ENCODE data around the gene TXNDC12. TPM values are rescaled to one million over a fixed set of nuclear protein-coding genes. Genes with fewer than 3 reads are reported as not detected.

Gene TXNDC12
- total RNA-seq, 2 donors from 2014 or later: 25.7 to 38.7 TPM

- H3K27me3 ChIP-seq: no peaks in the 10 kb centered on the region
- peaks cover 24% of the 10 kb centered on the region for H3K4me1 ChIP-seq
- WGBS, 2 donors: 38 to 42% methylated on average over 9 of the region's 9 CpGs
- no peak overlapping the region for H3K27ac ChIP-seq
- peak; percentile 60 to 89 (median 70) for DNase-seq
- H3K9me3 ChIP-seq: no peaks in the 10 kb centered on the region
- no peak overlapping the region for H3K4me3 ChIP-seq
- no peaks in the 10 kb centered on the region for H3K36me3 ChIP-seq (replicated peaks in 1 of 2; ENCODE audit: insufficient read depth in 1 of 2, low read depth in 2 of 2)
- TF ChIP-seq CTCF (IDR thresholded peaks at IDR 0.05) (peak; percentile 85 to 97 (median 96)), POLR2A (IDR thresholded peaks at IDR 0.05) (no peak)
- ATAC-seq: peak; percentile 95
- intact Hi-C loops (cut with DNase I): loop anchor here (5.0 kb wide), 1 partner anchor 105 kb away; no protein-coding TSS in a partner anchor
Measured at GRCh38 chr1:52002038-52002917, 52.7 kb downstream of the TXNDC12 start.

- Histone ChIP-seq H3K4me3 (no peak overlapping the region), H3K36me3 (replicated peaks in 1 of 2; ENCODE audit: insufficient read depth in 1 of 2, low read depth in 2 of 2) (no peaks in the 10 kb centered on the region), H3K27me3 (no peaks in the 10 kb centered on the region), H3K4me1 (no peaks in the 10 kb centered on the region), H3K27ac (no peak overlapping the region), H3K9me3 (no peaks in the 10 kb centered on the region)
- ATAC-seq (no peak), DNase-seq (no peak)
- WGBS, 2 donors: 83 to 92% methylated on average over 1 of the region's 1 CpG
- TF ChIP-seq POLR2A (IDR thresholded peaks at IDR 0.05): no peak
- no peak for TF ChIP-seq CTCF (IDR thresholded peaks at IDR 0.05)
- intact Hi-C loops (cut with DNase I): no loop called here
Measured at GRCh38 chr1:51998701-51999100, 56.3 kb downstream of the TXNDC12 start.

GRCh38 chr1:51997974-51998382 is 57.0 kb downstream of the TXNDC12 start:
- H3K27me3 ChIP-seq: peaks cover 0 to 4% of the 10 kb centered on the region in 2 donors
- no peaks in the 10 kb centered on the region for H3K9me3 ChIP-seq
- WGBS, 2 donors: 61 to 76% methylated on average over 5 of the region's 5 CpGs
- intact Hi-C loops (cut with DNase I): no loop called here
- no peaks in the 10 kb centered on the region for H3K4me1 ChIP-seq
- no peaks in the 10 kb centered on the region for H3K36me3 ChIP-seq (replicated peaks in 1 of 2; ENCODE audit: insufficient read depth in 1 of 2, low read depth in 2 of 2)
- no peak for TF ChIP-seq POLR2A (IDR thresholded peaks at IDR 0.05)
- no peak for TF ChIP-seq CTCF (IDR thresholded peaks at IDR 0.05)
- no peak for DNase-seq
- H3K27ac ChIP-seq: no peak overlapping the region
- ATAC-seq: no peak
- no peak overlapping the region for H3K4me3 ChIP-seq

GRCh38 chr1:51990478-51990965 is 64.5 kb downstream of the TXNDC12 start, which contains the start of gene RAB3B:
Gene RAB3B (minus strand): TSS chr1:51990700. CDS start chr1:51977117, 13,583 bp downstream.
- DNase-seq (peak; percentile 80 to 89 (median 81)), ATAC-seq (peak; percentile 90)
- intact Hi-C loops (cut with DNase I): loop anchor here (5.0 kb wide), 1 partner anchor 88 kb away; no protein-coding TSS in a partner anchor
- H3K9me3 ChIP-seq: no peaks in the 10 kb centered on the region
- H3K4me3 ChIP-seq: peak within 1 kb of the TSS in 1 of 2 donors; percentile 44
- 0% methylated on average over 11 to 46 of the region's 46 CpGs for WGBS, 2 donors
- TF ChIP-seq POLR2A (IDR thresholded peaks at IDR 0.05) (no peak), CTCF (IDR thresholded peaks at IDR 0.05) (no peak)
- no peaks in the 10 kb centered on the region for H3K36me3 ChIP-seq (replicated peaks in 1 of 2; ENCODE audit: insufficient read depth in 1 of 2, low read depth in 2 of 2)
- H3K27me3 ChIP-seq: peaks cover 0 to 13% of the 10 kb centered on the region in 2 donors
- peaks cover 9% of the 10 kb centered on the region for H3K4me1 ChIP-seq
- H3K27ac ChIP-seq: no peak within 1 kb of the TSS

All from body of pancreas (tissue), 4 donors.